ENCODE measurements around the gene SUMF1.

SUMF1 gene

DNA sequence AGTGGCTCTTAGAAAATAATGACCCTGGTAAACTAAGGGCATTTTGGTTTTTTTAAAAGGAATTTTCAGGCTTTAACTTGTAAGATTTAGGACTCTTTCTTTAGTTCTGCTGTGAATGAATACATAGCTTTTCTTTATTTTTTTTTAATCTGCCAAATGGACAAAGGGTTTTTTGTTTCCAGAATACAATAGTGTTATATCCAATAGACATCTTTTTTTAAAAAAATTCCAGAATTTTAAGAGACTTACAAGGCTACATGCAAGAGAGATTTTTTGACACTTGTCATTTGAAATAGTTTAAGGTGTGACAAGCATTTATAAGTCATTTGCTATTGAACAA is 125.8 kb downstream of the SUMF1 start:
- TF ChIP-seq TAF1 (IDR thresholded peaks at IDR 0.05; ENCODE audit: low read depth) = no peak

DNA sequence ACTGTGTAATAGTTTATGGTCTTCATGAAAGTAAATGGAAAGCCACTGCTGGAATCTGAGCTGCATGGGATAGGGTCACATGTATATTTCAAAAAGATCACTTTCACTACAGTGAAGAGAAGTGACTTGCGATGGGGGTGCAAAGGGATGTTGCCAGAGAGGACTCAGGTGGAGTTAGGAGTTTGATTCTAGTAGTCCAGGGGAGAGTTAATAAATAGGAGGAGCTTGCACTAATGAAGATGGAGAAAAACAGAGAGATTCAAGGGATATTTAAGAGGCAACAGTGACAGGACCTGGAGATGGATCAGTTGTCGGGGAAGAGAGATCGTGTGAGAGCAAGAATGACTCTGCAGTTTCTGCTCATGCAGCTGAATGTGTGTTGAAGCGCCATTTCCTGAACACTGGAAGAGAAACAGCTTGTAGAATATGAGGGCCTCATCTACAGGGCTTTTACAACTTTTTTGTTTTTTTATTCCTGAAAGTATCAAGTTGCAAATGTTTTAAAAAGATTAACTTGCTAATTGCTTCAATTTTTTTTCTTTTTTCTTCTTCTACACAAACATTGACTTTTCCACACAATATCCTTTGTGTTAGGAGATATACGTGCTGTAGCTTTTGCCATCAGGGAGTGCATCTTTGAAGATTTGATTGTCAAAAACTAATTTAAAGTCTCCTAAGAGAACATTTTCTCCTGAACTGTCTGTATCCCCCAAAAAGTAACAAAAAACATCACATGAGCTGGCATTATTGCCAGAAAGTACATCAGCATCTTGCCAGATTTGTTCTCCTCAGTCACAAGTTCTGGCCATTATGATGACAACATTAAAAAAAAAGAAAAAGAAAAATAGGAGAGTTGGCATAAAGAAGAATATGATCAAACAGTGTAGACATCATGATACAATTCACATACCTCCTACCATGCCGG is 126.4 kb downstream of the SUMF1 start:
- no peak for TF ChIP-seq USF1 (IDR thresholded peaks at IDR 0.05)
- TF ChIP-seq ZBTB7A (IDR thresholded peaks at IDR 0.05; ENCODE audit: low read depth) = no peak

GRCh38 chr3:4340077-4340410 is 127.0 kb downstream of the SUMF1 start:
- TF ChIP-seq YY1 (IDR thresholded peaks at IDR 0.05; ENCODE audit: low read depth) (no peak), RAD21 (IDR thresholded peaks at IDR 0.05; ENCODE audit: low read depth) (no peak), CEBPB (IDR thresholded peaks at IDR 0.05) (no peak), MAX (IDR thresholded peaks at IDR 0.05) (no peak), USF1 (IDR thresholded peaks at IDR 0.05) (no peak), TAF1 (IDR thresholded peaks at IDR 0.05; ENCODE audit: low read depth) (no peak), CREB1 (IDR thresholded peaks at IDR 0.05; ENCODE audit: low read depth) (no peak), EGR1 (IDR thresholded peaks at IDR 0.05) (no peak), TCF12 (IDR thresholded peaks at IDR 0.05; ENCODE audit: low read depth) (no peak), EP300 (IDR thresholded peaks at IDR 0.05; ENCODE audit: borderline replicate concordance) (no peak), REST (IDR thresholded peaks at IDR 0.05; ENCODE audit: low read depth) (no peak)

GRCh38 chr3:4338751-4339150 is 128.3 kb downstream of the SUMF1 start:
- TF ChIP-seq YY1 (IDR thresholded peaks at IDR 0.05; ENCODE audit: low read depth) = no peak

GRCh38 chr3:4336850-4337546 is 130.1 kb downstream of the SUMF1 start:
- no peak for TF ChIP-seq USF1 (IDR thresholded peaks at IDR 0.05)
- TF ChIP-seq ZBTB7A (IDR thresholded peaks at IDR 0.05; ENCODE audit: low read depth) = no peak

DNA sequence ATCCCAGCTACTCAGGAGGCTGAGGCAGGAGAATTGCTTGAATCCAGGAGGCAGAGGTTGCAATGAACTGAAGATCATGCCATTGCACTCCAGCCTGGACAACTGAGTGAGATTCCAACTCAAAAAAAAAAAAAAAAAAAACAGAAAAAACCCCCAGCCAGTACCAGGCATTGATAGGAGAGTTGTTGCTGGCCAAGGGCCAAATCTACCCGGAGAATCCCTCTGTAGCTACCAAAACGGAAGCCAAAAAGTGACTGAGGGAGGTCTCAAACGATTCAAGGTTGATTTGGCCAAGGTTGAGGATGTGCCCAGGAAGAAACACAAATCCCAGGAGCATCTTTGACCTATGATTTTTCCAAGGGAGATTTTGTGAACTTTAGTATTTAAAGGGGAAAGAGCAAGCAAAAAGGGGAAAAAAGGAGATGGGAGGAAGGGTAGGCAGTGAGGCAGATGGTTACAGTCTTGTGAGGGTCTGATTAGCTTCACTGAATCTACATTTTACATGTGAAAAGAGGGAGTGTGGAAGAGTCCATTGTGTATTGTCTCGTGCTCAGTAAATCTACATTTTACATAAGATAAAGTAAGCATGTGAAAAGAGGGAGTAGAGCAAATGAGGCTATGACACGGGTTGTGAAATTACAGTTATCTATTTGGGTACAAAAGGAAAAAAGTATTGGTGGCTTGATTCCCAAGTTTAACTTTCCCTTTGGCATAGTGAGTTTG is 131.1 kb downstream of the SUMF1 start:
- no peak for TF ChIP-seq TCF12 (IDR thresholded peaks at IDR 0.05; ENCODE audit: low read depth)
- no peak for TF ChIP-seq FOXM1 (IDR thresholded peaks at IDR 0.05; ENCODE audit: borderline replicate concordance, low read depth)
- no peak for TF ChIP-seq CEBPB (IDR thresholded peaks at IDR 0.05)
- no peak for TF ChIP-seq MAX (IDR thresholded peaks at IDR 0.05)
- no peak for TF ChIP-seq NFIC (IDR thresholded peaks at IDR 0.05)
- TF ChIP-seq RAD21 (IDR thresholded peaks at IDR 0.05; ENCODE audit: low read depth) = no peak
- no peak for TF ChIP-seq ZBTB7A (IDR thresholded peaks at IDR 0.05; ENCODE audit: low read depth)
- TF ChIP-seq EGR1 (IDR thresholded peaks at IDR 0.05) = no peak
- TF ChIP-seq REST (IDR thresholded peaks at IDR 0.05; ENCODE audit: low read depth) = no peak
- no peak for TF ChIP-seq EP300 (IDR thresholded peaks at IDR 0.05; ENCODE audit: borderline replicate concordance)

All from Ishikawa (cell line).